GDM1 (cell line): Measurements from ENCODE around the gene OGT.

Source experiments
- DNase-seq: peaks from one replicate; lab custom pipeline; 2025; lab: John Stamatoyannopoulos, UW

OGT gene

GRCh38 chrX:71622576-71623450 lies 89.9 kb downstream of the OGT start:
- DNase-seq = no peak

- DNase-seq = no peak
These were observed 90.8 kb downstream of the OGT start for GRCh38 chrX:71623714-71624113.

- no peak for DNase-seq
These were observed 92.6 kb downstream of the OGT start for GRCh38 chrX:71625471-71625870.
